Activated T-cell treated with anti-CD3 and anti-CD28 coated beads, Interleukin-2, amount 50 U/mL, for 72 hours (primary cell): Measurements from ENCODE around the gene STK32B. TPM values are rescaled to one million over a fixed set of nuclear protein-coding genes. Genes with fewer than 3 reads are reported as not detected.

ENCODE experiments used
- ATAC-seq, 2 donors: fragments of 150-1000 bp; cut with Tn5 transposase; replicated peaks in 1 of 2; 2 replicates each; pipeline ENCODE4 v1.10.0; 2021; ENCODE audit warnings: moderate library complexity in 2 of 2, mild to moderate bottlenecking in 1 of 2
- DNase-seq, 2 donors: peaks; one replicate each; pipeline ENCODE4 v3.0.0; 2021 to 2022; ENCODE audit warnings: mixed read lengths in 1 of 2
- H3K27ac Mint-ChIP-seq: one replicate; pipeline ENCODE4 v1.8.0; 2022; ENCODE audit warnings: mild to moderate bottlenecking, moderate library complexity, mixed read lengths
- H3K27me3 Mint-ChIP-seq: one replicate; pipeline ENCODE4 v1.8.0; 2022; ENCODE audit warnings: low read depth, mixed read lengths
- H3K36me3 Mint-ChIP-seq, 2 donors: one replicate each; pipeline ENCODE4 v1.8.0; 2022; ENCODE audit warnings: mixed read lengths in 2 of 2, mild to moderate bottlenecking in 1 of 2; ENCODE audit not compliant: insufficient read depth in 2 of 2
- H3K4me1 Mint-ChIP-seq: one replicate; pipeline ENCODE4 v1.8.0; 2022; ENCODE audit warnings: low read depth, mixed read lengths
- H3K4me3 Mint-ChIP-seq, 2 donors: one replicate each; pipeline ENCODE4 v1.8.0; 2022; ENCODE audit warnings: mild to moderate bottlenecking in 2 of 2, mixed read lengths in 2 of 2, moderate library complexity in 2 of 2
- H3K9me3 Mint-ChIP-seq, 2 donors: one replicate each; pipeline ENCODE4 v1.8.0; 2022; ENCODE audit warnings: mixed read lengths in 2 of 2
- total RNA-seq, 2 donors: library from RNA; stranded (reverse); gene quantifications; one replicate each; pipeline ENCODE4 v1.2.3, GENCODE V29; 2022

STK32B gene
- total RNA-seq, 2 donors from 2014 or later, result not detected

DNA sequence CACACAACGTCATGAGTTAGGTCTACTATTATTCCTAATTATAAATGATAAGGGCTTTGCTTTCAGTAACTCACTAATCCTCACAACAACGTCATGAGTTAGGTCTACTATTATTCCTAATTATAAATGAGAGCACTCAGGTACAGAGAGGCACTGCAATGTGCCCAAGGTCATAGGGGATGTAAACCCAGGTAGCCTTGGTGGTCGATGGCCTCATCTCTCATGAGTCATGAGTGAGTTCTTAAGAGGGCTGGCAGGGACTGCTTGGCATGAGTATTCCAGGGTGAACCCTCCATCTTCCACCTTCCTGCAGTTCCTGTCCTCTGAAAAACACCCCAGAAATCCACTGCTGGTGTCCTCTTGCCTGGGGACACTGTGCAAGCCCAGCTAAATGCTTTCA, 317.1 kb downstream of the STK32B start:
- no peak for ATAC-seq
- Mint-ChIP-seq H3K4me1 (no peaks in the 10 kb centered on the region), H3K9me3 (peaks cover 0 to 2% of the 10 kb centered on the region in 2 donors), H3K27ac (no peak overlapping the region), H3K36me3 (no peaks in the 10 kb centered on the region), H3K4me3 (no peak overlapping the region), H3K27me3 (no peaks in the 10 kb centered on the region)
- no peak for DNase-seq

DNA sequence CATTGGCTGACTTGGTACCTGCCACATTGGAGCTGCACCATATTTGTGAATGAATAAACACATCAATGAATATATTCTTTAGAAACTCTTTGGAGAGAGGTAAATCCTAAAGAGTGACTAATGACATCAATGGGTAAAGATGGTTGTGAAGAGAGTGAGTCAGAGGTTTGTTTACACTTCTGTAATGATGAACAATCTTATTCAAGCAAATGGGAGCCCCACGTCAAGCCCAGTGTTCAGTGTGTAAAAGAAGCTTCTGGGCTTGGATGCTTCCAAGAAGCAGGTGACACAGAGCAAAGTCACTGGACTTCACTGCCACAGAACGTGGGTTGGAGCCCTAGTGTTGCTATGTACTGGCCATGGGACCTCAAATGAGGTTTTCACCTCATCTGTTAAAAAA, 319.0 kb downstream of the STK32B start:
- Mint-ChIP-seq H3K27me3 (no peaks in the 10 kb centered on the region), H3K4me3 (no peak overlapping the region), H3K36me3 (no peaks in the 10 kb centered on the region)

DNA sequence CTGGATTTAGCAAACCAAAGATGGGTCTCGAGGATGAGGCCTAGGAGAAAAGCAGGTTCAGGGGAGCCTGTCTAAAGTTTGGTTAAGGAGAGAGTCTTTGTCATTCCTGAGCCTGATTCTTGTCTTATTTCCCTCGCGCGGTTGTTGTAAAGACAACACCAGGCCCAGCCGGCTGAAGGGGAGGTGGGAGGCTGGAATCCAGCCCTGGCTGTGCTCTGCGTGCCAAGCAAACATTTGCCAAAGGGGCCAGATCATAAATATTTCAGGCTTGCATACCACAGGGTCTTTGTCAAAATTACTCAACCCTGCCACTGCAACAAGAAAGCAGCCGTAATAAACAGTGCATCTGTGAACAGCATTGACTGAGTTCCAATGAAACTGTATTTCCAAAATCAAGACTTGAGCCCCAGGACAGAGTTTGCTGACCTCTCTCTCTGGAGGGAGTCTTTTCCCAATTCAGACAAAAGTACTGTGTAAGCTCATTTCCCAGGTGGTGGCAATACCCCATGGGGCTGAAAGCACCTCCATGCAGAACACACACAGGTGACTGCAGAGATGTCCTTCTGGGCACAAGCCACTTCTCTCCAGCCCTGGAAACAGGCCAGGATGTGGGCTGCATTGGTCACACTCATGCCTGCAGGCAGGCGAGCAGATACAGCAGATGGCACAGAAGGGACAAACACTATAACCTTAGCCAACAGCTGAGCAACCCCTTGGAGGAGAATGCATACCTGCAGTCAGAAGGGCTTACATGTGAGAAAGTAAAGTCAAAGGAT, 320.3 kb downstream of the STK32B start:
- H3K9me3 Mint-ChIP-seq, result peaks cover 6 to 8% of the 10 kb centered on the region in 2 donors
- no peak for ATAC-seq
- H3K27me3 Mint-ChIP-seq, result no peaks in the 10 kb centered on the region
- no peaks in the 10 kb centered on the region for H3K36me3 Mint-ChIP-seq
- H3K4me3 Mint-ChIP-seq, result no peak overlapping the region
- H3K27ac Mint-ChIP-seq, result no peak overlapping the region
- H3K4me1 Mint-ChIP-seq, result no peaks in the 10 kb centered on the region
- DNase-seq, result no peak

More for the DNA sequence above, 319.0 kb downstream of the STK32B start:
- Mint-ChIP-seq H3K4me1 (no peaks in the 10 kb centered on the region), H3K9me3 (peaks cover 5 to 6% of the 10 kb centered on the region in 2 donors), H3K27ac (no peak overlapping the region)
- no peak for ATAC-seq
- no peak for DNase-seq

DNA sequence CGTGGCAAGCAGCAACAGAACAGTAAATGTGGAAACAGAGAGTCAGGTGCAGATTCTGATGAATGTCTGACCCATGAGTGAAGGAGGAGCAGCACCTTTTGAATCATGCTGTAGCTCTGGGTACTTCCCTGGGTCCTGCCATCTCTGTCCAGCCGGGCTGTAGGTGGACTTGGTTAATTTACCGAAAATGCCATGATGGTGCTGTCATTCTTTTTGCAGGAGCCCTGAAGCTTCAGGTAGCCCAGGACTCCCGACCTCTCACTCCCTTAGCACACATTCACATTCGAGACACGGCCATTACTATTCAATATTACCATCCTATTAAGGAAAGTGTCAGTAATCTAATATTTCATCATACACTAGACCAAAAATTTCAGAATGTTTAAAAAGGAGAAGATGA, 320.9 kb downstream of the STK32B start:
- Mint-ChIP-seq H3K36me3 (no peaks in the 10 kb centered on the region), H3K4me3 (no peak overlapping the region), H3K27me3 (no peaks in the 10 kb centered on the region), H3K4me1 (no peaks in the 10 kb centered on the region), H3K9me3 (peaks cover 6 to 8% of the 10 kb centered on the region in 2 donors), H3K27ac (no peak overlapping the region)
- DNase-seq, result no peak
- no peak for ATAC-seq

DNA sequence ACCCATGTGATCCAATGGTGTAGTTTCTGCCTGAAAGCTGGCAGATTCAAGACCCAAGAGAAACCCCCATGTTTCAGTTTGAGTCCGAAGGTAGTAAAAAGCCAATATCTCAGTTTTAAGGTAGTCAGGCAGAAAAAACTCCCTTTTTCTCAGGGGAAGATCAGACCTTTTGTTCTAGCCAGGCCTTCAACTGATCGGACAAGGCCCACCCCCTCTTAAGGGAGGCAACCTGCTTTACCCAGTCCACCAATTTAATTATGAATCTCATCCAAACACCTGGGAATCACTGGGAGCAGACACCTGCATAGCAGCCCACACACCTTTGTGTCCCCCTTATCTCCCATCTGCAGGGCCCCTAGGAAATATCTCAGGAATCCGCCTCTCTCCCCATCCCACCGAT, 322.0 kb downstream of the STK32B start:
- H3K27me3 Mint-ChIP-seq, result no peaks in the 10 kb centered on the region
- no peak overlapping the region for H3K4me3 Mint-ChIP-seq
- ATAC-seq, result no peak
- DNase-seq, result no peak
- H3K9me3 Mint-ChIP-seq, result peaks cover 9 to 10% of the 10 kb centered on the region in 2 donors
- peaks cover 1% of the 10 kb centered on the region in 2 donors for H3K36me3 Mint-ChIP-seq
- H3K4me1 Mint-ChIP-seq, result no peaks in the 10 kb centered on the region
- H3K27ac Mint-ChIP-seq, result no peak overlapping the region

DNA sequence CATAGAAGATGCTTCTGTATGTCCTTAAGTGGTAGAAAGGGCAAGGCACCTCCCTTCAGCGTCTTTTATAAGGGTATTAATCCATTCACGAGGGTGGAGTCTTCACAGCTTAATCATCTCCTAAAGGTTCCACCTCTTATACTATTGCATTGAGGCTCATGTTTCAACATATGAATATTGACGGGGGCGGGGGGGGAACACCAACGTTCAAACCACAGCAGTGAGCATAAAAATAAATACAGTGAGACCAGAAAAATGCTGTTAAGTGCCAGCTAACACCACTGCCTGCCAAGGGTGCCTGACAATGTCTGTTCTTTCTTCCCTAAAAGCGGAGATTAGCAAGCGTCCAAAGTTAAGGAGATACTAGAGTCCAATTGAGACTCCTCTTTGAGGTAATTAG, 323.3 kb downstream of the STK32B start:
- ATAC-seq, result no peak
- Mint-ChIP-seq H3K9me3 (peaks cover 9 to 15% of the 10 kb centered on the region in 2 donors), H3K36me3 (peaks cover 1% of the 10 kb centered on the region in 2 donors), H3K4me3 (no peak overlapping the region), H3K27me3 (no peaks in the 10 kb centered on the region), H3K4me1 (no peaks in the 10 kb centered on the region), H3K27ac (no peak overlapping the region)
- no peak for DNase-seq

DNA sequence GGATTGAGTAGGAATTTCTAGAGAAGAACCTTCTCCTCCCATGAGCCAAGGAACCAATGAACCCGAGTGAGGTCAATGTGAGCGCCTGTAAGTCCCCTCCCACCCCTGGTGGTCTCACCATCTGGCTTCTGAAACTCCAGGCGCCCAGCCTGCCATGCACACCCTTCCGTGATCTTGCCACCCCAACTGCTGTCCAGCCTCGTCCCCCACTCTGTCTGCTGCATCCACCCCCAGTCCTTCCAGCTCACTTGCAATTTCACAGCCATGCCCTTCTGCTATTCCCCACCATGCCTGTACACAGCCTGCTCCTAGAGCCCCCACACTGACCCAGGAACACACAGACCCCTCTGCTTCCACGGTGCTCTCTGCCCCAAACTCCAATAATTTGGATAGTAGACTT, 323.7 kb downstream of the STK32B start:
- Mint-ChIP-seq H3K4me3 (no peak overlapping the region), H3K4me1 (no peaks in the 10 kb centered on the region), H3K9me3 (peaks cover 9 to 15% of the 10 kb centered on the region in 2 donors), H3K27ac (no peak overlapping the region), H3K27me3 (no peaks in the 10 kb centered on the region), H3K36me3 (peaks cover 1% of the 10 kb centered on the region in 2 donors)
- no peak for ATAC-seq
- no peak for DNase-seq

DNA sequence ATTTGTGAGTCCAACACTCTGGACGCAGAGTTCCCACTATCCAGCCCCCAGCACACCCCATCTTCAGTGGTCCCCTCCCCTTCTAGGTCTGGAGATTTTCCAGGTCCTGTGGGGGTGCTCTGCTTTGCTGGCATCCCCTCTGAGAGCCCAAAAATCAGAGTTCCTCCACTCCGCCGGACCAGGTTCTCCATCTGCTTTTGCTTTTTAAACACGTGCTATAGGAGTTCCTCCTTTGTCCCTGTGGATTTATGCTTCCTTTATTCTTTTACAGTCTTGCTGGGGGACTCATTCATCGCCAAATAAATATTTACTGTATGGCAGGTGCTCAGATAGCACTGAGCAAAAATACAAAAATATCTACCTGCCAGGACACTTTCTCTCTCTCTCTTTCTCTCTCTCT, 324.7 kb downstream of the STK32B start:
- H3K9me3 Mint-ChIP-seq, result peaks cover 9 to 13% of the 10 kb centered on the region in 2 donors
- peaks cover 1% of the 10 kb centered on the region in 2 donors for H3K36me3 Mint-ChIP-seq
- H3K4me3 Mint-ChIP-seq, result no peak overlapping the region
- no peak overlapping the region for H3K27ac Mint-ChIP-seq
- no peak for ATAC-seq
- H3K27me3 Mint-ChIP-seq, result no peaks in the 10 kb centered on the region
- no peaks in the 10 kb centered on the region for H3K4me1 Mint-ChIP-seq
- DNase-seq, result no peak

DNA sequence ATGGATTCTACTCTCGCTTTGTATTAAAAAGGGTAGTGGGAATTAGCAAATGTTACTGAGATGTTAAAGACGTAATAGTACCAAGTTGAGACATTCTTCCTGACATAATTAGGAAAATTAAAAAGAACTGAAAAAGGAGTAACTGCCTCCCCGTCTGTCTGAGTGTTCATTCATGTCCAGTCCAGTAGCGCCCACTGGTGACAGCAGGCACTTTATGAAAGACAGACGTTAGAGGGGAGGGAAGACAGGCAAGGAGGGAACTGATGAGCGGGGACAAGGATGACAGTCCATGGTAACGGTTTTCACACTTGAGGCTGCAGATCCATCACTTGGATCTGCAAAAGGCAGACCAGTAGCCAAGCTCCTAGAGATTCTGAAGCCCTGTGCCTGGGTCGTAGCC, 326.7 kb downstream of the STK32B start:
- DNase-seq, result no peak
- Mint-ChIP-seq H3K27ac (no peak overlapping the region), H3K4me1 (no peaks in the 10 kb centered on the region), H3K36me3 (peaks cover 1% of the 10 kb centered on the region in 2 donors), H3K27me3 (no peaks in the 10 kb centered on the region), H3K9me3 (peaks cover 9 to 13% of the 10 kb centered on the region in 2 donors), H3K4me3 (no peak overlapping the region)
- ATAC-seq, result no peak

DNA sequence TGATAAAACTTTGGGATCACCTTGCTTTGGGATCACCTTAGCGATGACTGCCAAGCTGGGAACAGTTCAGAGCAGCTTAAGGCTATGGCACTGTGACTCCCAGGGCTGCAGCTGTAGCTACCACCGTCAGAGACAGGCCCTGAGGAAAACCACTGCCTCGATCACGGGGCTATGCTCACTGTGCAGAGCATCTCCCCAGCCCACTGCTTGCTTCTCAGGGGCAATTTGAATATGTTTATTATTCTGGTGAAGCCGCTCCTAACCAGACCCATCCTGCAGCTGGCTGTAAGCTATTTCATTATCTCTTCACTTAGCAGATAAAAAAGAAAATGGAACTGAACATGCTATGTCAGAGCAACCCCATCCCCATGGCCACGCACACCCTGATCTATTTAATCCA, 328.6 kb downstream of the STK32B start:
- H3K27me3 Mint-ChIP-seq, result no peaks in the 10 kb centered on the region
- H3K4me1 Mint-ChIP-seq, result no peaks in the 10 kb centered on the region
- H3K4me3 Mint-ChIP-seq, result no peak overlapping the region
- H3K27ac Mint-ChIP-seq, result no peak overlapping the region
- peaks cover 5 to 9% of the 10 kb centered on the region in 2 donors for H3K9me3 Mint-ChIP-seq
- ATAC-seq, result no peak
- DNase-seq, result no peak
- H3K36me3 Mint-ChIP-seq, result peaks cover 1% of the 10 kb centered on the region in 2 donors

DNA sequence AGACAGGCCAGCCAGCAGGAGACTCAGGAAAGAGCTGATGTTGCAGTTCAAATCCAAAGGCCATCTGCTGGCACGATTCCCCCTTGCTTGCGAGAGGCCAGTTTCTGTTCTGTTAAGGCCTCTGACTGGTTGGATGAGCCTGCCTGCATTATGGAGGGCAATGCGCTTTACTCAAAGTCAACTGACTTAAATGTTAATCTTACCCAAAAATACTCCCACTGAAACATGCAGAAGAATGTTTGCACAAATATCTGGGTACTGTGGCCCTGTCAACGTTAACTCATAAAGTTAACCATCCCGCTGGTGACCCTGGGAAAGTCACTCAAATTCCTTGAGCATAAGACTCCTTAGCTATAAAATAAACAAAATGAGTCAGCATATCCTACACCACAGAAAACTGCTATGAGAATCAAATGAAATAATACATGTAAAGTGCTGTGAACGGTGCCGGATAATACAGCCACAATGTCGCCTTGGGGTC, 330.7 kb downstream of the STK32B start:
- H3K9me3 Mint-ChIP-seq, result peaks cover 1 to 9% of the 10 kb centered on the region in 2 donors
- peaks cover 1% of the 10 kb centered on the region in 2 donors for H3K36me3 Mint-ChIP-seq
- H3K27ac Mint-ChIP-seq, result no peak overlapping the region
- H3K27me3 Mint-ChIP-seq, result no peaks in the 10 kb centered on the region
- no peaks in the 10 kb centered on the region for H3K4me1 Mint-ChIP-seq
- DNase-seq (no peak), ATAC-seq (no peak)
- no peak overlapping the region for H3K4me3 Mint-ChIP-seq

DNA sequence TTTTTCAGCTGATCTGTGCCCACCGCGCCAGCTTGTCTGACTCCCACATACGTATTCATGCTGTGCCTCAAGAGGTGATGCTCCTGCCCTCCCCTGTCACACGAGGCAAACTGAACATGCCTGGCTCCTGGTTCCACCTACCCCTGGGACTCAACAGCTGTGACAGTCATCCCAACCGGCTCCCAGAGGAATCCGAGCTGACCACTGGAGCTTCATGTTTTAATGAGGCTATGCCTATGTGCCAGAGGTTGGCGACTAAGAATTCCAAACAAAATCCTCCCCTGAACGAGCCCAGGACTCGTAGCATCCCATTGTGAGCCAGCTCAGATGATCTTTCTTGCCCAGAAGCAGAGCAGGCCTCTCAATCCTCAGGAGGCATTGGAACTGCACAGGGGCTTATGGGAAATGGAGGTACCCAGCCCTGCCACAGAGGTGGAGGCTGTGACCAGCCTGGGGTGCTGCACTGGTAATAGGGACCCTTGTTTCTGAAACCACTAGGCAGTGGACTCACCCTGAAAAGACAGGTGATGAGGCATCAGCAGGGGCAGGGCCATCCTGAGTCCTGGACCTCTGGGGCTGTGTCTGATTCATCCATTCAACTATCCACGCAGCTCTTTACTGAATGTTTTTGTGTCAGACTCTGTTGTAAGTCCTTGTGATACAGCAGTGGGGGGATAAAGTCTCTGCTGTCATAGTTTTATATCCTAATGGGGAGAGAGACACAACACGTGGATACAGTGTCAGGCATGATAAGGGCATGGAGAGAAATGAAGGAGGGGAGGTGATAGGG, 332.1 kb downstream of the STK32B start:
- no peak for DNase-seq
- Mint-ChIP-seq H3K4me3 (no peak overlapping the region), H3K4me1 (no peaks in the 10 kb centered on the region), H3K27me3 (no peaks in the 10 kb centered on the region), H3K9me3 (peaks cover 0 to 4% of the 10 kb centered on the region in 2 donors), H3K36me3 (no peaks in the 10 kb centered on the region), H3K27ac (no peak overlapping the region)
- no peak for ATAC-seq

DNA sequence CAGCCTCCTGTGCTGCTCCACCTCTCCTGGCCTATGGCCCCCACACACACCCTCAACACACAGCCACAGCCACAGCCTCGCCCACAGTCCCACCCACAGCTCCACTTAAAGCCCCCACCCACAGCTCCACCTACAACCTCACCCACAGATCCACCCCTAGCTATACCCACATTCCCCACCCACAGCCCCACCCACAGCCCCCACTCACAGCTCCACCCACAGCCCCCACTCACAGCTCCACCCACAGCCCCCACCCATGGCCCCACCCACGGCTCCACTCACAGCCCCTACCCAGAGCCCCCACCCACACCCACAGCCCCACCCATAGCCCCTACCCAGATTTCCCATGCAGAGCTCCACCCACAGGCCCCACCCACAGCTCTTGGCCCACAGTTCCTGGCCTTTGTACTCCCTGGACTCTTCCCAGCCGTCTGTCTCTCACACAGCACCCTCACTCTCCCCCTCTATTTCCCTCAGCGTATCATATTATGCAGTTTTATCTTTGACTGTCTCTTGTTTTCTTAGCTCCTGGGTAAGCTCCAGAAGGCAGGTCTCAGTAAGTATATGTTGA, 334.5 kb downstream of the STK32B start:
- no peaks in the 10 kb centered on the region for H3K27me3 Mint-ChIP-seq
- no peaks in the 10 kb centered on the region for H3K4me1 Mint-ChIP-seq
- DNase-seq (no peak), ATAC-seq (no peak)
- H3K9me3 Mint-ChIP-seq, result no peaks in the 10 kb centered on the region
- no peak overlapping the region for H3K4me3 Mint-ChIP-seq
- H3K27ac Mint-ChIP-seq, result no peak overlapping the region
- no peaks in the 10 kb centered on the region for H3K36me3 Mint-ChIP-seq
